ENCODE data around the gene FCHSD1. TPM values are rescaled to one million over a fixed set of nuclear protein-coding genes. Genes with fewer than 3 reads are reported as not detected.

The FCHSD1 gene
- total RNA-seq, 1 experiment from 2014 or later = 21.6 TPM

Other genes starting within 250 kb of the FCHSD1 start
- 2.8 and 3.4 TPM in 2 replicates for gene PCDHGA9, start 248.6 kb downstream of the FCHSD1 start, total RNA-seq (2014; rRNA removed; shearing (Covaris generic))
- 0.10 and 0.33 TPM in 2 replicates for gene PCDHGB6, start 243.4 kb downstream of the FCHSD1 start, total RNA-seq (2014; rRNA removed; shearing (Covaris generic))
- 4.7 and 5.3 TPM in 2 replicates for gene PCDHGA10, start 238.4 kb downstream of the FCHSD1 start, total RNA-seq (2014; rRNA removed; shearing (Covaris generic))
- gene PCDHGB7, start 233.7 kb downstream of the FCHSD1 start, total RNA-seq (2014; rRNA removed; shearing (Covaris generic)) = 14.6 and 15.0 TPM in 2 replicates
- gene PCDHGA11, start 230.4 kb downstream of the FCHSD1 start, total RNA-seq (2014; rRNA removed; shearing (Covaris generic)) = 0.19 and 0.89 TPM in 2 replicates
- 0.31 TPM in 1 of 2 replicates, not detected in the other for gene PCDHGA12, start 220.9 kb downstream of the FCHSD1 start, total RNA-seq (2014; rRNA removed; shearing (Covaris generic))
- 46.6 and 51.7 TPM in 2 replicates for gene PCDHGC3, start 175.5 kb downstream of the FCHSD1 start, total RNA-seq (2014; rRNA removed; shearing (Covaris generic))
- 0.22 TPM in 1 of 2 replicates, not detected in the other for gene PCDHGC4, start 166.4 kb downstream of the FCHSD1 start, total RNA-seq (2014; rRNA removed; shearing (Covaris generic))
- gene PCDHGC5, start 162.3 kb downstream of the FCHSD1 start, total RNA-seq (2014; rRNA removed; shearing (Covaris generic)) = 1.1 and 3.7 TPM in 2 replicates
- 28.2 and 32.9 TPM in 2 replicates for gene DIAPH1, start 32.4 kb downstream of the FCHSD1 start, total RNA-seq (2014; rRNA removed; shearing (Covaris generic))
- 74.1 and 78.7 TPM in 2 replicates for gene HDAC3, start 14.6 kb downstream of the FCHSD1 start, total RNA-seq (2014; rRNA removed; shearing (Covaris generic))
- 6.9 and 10.4 TPM in 2 replicates for gene RELL2, start 14.4 kb downstream of the FCHSD1 start, total RNA-seq (2014; rRNA removed; shearing (Covaris generic))
- gene ARAP3, start 30.8 kb upstream of the FCHSD1 start, total RNA-seq (2014; rRNA removed; shearing (Covaris generic)) = 4.3 and 6.8 TPM in 2 replicates
- gene PCDH1, start 227.0 kb upstream of the FCHSD1 start, total RNA-seq (2014; rRNA removed; shearing (Covaris generic)) = 7.2 and 7.4 TPM in 2 replicates

All from A172 (cell line).